OCI-LY7 (cell line): Measurements from ENCODE around the gene PRLR.

Experiments used
- EZH2phosphoT487 ChIP-seq: fragments of 200-600 bp; sonication (generic); IDR thresholded peaks from 2 replicates; pipeline ENCODE4 v1.6.1; 2018; ENCODE audit warnings: low read depth, borderline replicate concordance, mild to moderate bottlenecking, mixed run types, antibody characterized with exemption, low read length, moderate library complexity, mixed read lengths
- TF ChIP-seq, protein P1 (sequence below): fragments of 200-600 bp; sonication (generic); conservative IDR thresholded peaks from 2 replicates; pipeline ENCODE4 v1.5.1; 2014; ENCODE audit warnings: mild to moderate bottlenecking, antibody characterized with exemption, low read length, moderate library complexity, mixed read lengths

GRCh38 chr5:35004200-35004599 is 226.1 kb downstream of the PRLR start:
- TF ChIP-seq, protein P1, sequence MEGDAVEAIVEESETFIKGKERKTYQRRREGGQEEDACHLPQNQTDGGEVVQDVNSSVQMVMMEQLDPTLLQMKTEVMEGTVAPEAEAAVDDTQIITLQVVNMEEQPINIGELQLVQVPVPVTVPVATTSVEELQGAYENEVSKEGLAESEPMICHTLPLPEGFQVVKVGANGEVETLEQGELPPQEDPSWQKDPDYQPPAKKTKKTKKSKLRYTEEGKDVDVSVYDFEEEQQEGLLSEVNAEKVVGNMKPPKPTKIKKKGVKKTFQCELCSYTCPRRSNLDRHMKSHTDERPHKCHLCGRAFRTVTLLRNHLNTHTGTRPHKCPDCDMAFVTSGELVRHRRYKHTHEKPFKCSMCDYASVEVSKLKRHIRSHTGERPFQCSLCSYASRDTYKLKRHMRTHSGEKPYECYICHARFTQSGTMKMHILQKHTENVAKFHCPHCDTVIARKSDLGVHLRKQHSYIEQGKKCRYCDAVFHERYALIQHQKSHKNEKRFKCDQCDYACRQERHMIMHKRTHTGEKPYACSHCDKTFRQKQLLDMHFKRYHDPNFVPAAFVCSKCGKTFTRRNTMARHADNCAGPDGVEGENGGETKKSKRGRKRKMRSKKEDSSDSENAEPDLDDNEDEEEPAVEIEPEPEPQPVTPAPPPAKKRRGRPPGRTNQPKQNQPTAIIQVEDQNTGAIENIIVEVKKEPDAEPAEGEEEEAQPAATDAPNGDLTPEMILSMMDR, result no peak
- no peak for TF ChIP-seq EZH2phosphoT487
